RKO (cell line): ENCODE measurements around the gene C1orf56.
"Not testable (repeated sequence)": the region's sequence is repeated elsewhere in the genome, so short reads cannot be mapped to it uniquely, and the experiment has no call there.

Experiments
- DNase-seq: peaks from one replicate; pipeline ENCODE4 v3.0.0-alpha.2; 2016; ENCODE audit warnings: low spot score

Gene C1orf56

DNA sequence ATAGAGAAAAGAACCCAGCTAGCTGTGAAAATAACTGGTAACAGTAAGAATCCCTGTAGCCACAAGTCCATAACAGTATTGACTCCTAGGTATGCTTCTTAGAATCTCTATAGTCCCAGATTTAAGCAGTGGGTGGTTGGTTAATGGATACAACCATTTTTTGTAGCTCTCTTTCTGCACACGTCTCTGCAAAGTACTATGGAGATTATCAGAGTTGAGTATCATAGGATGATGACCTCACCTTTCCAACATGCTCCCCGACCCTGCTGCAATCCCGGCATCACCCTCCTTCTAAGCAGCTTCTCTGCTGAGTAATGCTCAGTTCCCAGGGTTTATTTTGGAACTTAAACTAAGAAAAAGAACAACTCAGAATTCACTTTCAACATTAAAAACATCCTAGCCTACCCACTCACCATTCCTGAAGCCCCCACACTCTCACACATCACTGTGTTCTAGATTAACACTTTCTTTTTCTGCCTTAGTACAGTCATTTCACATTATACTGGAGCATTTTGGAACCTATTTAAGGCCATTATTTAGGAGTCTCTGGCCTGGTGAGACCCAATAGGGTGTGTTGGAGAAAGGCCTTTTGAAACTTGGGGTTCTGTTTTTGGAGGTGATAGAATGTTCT lies 15.3 kb downstream of the C1orf56 start:
- DNase-seq = peak; percentile 73

DNA sequence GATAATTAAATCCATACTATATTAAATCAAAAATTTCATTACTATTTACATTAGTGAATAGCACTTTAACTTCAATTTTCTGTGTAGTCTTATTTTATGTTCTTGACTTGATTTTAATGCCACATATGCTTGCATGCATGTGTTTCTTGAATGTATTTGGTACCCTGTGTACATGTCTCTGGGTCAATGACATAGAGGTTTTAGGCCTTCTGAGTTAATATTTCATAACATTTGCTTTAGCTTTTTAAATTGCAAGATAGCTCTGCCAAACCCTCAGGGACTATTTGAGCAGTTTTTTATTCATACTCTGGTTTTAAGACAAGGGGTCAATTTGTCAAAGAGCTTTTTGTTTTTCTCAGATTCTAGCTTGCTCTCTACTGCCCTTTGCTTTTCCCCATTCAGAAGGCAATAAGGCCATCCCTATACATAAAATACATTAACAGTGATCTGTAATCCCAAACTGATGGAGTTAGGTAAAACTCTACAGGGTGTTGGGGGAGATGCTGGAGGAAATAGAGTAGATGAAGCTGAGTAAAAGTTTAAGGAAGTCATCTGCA lies 17.6 kb downstream of the C1orf56 start:
- DNase-seq = no peak

DNA sequence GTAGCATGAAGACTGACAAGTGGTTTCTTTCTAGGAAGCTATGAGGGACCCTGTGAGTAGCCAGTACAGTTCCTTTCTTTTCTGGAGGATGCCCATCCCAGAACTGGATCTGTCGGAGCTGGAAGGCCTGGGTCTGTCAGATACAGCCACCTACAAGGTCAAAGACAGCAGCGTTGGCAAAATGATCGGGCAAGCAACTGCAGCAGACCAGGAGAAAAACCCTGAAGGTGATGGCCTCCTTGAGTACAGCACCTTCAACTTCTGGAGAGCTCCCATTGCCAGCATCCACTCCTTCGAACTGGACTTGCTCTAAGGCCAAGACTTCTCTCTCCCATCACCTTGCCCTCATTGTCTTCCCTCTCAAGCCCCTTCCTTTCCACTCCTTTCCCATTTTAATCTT lies 19.6 kb downstream of the C1orf56 start:
- no peak for DNase-seq

DNA sequence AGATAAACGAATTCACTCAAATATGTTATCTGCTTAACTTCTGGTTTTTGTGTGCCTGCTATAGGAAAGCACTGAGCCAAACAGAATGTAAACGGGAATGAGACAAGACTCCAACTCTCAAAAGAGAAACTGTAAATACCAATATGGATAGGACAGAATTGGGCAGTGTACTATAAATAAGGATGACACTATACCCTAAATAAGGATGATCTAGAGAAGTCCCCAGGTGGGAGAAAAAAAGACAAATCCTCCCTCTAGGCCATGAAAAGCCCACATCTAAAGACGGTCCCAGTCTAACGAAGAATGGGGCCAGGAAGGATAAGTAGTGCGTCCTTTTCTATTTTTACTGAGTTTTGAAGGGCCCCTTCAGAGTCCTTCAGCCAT lies 21.5 kb downstream of the C1orf56 start:
- no peak for DNase-seq

DNA sequence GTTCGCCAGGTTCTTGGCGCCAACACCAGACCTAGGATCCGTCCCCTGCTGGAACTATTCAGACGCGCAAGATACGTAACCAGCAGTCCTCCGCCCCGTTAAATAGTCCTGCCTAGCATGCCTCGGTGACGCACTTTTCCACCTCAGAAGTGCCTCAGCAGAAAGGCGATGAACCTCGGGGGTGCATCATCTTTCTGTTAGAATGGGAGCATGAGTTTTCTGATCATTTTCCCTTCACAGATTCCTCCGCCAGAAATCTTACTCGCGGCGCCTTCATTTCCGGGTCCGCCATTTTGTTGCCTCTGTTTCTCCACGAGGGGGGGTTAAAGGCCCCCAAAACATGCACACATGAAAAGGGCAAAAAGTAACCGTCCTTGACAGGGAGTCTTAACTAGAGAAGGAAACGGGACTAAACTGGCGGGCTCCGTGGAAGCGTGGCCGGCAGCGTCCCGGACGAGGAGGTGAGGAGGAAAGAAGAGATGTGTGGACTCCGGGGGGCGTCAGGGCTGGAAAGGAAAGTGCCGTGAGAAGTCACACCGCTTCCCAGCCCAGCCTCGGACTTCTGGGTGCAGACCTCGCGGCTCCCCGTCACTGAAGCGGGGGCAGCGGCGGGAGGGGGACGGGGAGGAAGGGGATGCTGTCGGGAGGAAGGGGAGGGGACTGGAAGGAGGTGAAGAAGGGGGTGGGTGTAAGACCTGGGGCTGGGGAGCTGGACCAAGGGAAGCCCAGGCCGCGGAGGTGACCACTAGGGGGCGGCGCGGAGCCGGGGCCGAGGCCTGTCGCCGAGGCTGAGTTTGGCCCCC lies 23.1 kb downstream of the C1orf56 start, which contains the start of gene GABPB2:
GABPB2 (plus strand) TSS at position 288 of the 803 bp plus-strand sequence. CDS start 17,429 bp downstream, outside the sequence.
- DNase-seq = peak; percentile 97

GRCh38 chr1:151072224-151072623 lies 24.7 kb downstream of the C1orf56 start:
- DNase-seq = no peak

GRCh38 chr1:151085953-151086559 lies 38.5 kb downstream of the C1orf56 start:
- DNase-seq = no peak

GRCh38 chr1:151097426-151097825 lies 49.9 kb downstream of the C1orf56 start:
- not testable (repeated sequence) for DNase-seq

- DNase-seq = no peak
Observed at GRCh38 chr1:151098126-151098525, 50.6 kb downstream of the C1orf56 start.
